Thyroid gland (tissue), 4 donors: ENCODE results near the gene JAG1. TPM values are rescaled to one million over a fixed set of nuclear protein-coding genes. Genes with fewer than 3 reads are reported as not detected.
A peak's percentile ranks its signal among the peaks of the same experiment; 100 is the strongest.

Experiments
- DNase-seq, 2 donors: peaks; one replicate each; pipeline ENCODE4 v3.0.0-alpha.2; 2019
- H3K27ac ChIP-seq, 3 donors: fragments of 200-600 bp; sonication (generic); 1 replicate in 2 of 3; 2 replicates in 1 of 3; pipeline ENCODE4 v1.5.1; 2016 to 2019; ENCODE audit warnings: mild to moderate bottlenecking in 1 of 3, moderate library complexity in 1 of 3
- H3K27me3 ChIP-seq: fragments of 200-600 bp; sonication (generic); one replicate; pipeline ENCODE4 v1.5.1; 2019
- H3K36me3 ChIP-seq, 2 donors: fragments of 200-600 bp; sonication (generic); one replicate each; pipeline ENCODE4 v1.5.1; 2016 to 2019
- H3K4me1 ChIP-seq, 2 donors: fragments of 200-600 bp; sonication (generic); one replicate each; pipeline ENCODE4 v1.5.1; 2017 to 2019
- H3K4me3 ChIP-seq, 3 donors: fragments of 200-600 bp; sonication (generic); replicated peaks in 1 of 3; 1 replicate in 2 of 3; 2 replicates in 1 of 3; pipeline ENCODE4 v1.5.1; 2016; ENCODE audit warnings: mild to moderate bottlenecking in 1 of 3
- H3K9me3 ChIP-seq: fragments of 200-600 bp; sonication (generic); one replicate; pipeline ENCODE4 v1.5.1; 2017
- POLR2A ChIP-seq, 2 donors: fragments of 450-650 bp; IDR thresholded peaks; one replicate each; pipeline ENCODE4 v1.6.1; 2017; ENCODE audit warnings: antibody characterized with exemption in 2 of 2, mild to moderate bottlenecking in 2 of 2, moderate library complexity in 1 of 2
- WGBS, 2 donors: methylation state at CpG; one replicate each; pipeline ENCODE4 v1.1.5; 2017; 5-methylcytosine and 5-hydroxymethylcytosine counted together
- intact Hi-C: fragments of 100-400 bp; cut with DNase I; formaldehyde crosslinking; loops from one replicate; pipeline ENCODE4 v1.15.1; 2023
- total RNA-seq, 4 donors: library from RNA; depleted of rRNA; stranded (reverse); fragments of >200 nt; gene quantifications; one replicate each; pipeline ENCODE4 v1.2.3, GENCODE V29; 2016
- TF ChIP-seq, protein P1 (sequence below), 6 experiments: fragments of 200-600 bp in 3 of 6; fragments of 450-650 bp in 3 of 6; sonication (generic) in 3 of 6; IDR thresholded peaks; one replicate each; pipeline ENCODE4 v1.5.1; 2016 to 2019; ENCODE audit warnings: antibody characterized with exemption in 6 of 6, mild to moderate bottlenecking in 2 of 6, inconsistent platforms in 1 of 6, moderate library complexity in 1 of 6

Gene JAG1
- total RNA-seq, 4 donors from 2014 or later, result 41.2 to 67.9 (median 46.2) TPM

DNA sequence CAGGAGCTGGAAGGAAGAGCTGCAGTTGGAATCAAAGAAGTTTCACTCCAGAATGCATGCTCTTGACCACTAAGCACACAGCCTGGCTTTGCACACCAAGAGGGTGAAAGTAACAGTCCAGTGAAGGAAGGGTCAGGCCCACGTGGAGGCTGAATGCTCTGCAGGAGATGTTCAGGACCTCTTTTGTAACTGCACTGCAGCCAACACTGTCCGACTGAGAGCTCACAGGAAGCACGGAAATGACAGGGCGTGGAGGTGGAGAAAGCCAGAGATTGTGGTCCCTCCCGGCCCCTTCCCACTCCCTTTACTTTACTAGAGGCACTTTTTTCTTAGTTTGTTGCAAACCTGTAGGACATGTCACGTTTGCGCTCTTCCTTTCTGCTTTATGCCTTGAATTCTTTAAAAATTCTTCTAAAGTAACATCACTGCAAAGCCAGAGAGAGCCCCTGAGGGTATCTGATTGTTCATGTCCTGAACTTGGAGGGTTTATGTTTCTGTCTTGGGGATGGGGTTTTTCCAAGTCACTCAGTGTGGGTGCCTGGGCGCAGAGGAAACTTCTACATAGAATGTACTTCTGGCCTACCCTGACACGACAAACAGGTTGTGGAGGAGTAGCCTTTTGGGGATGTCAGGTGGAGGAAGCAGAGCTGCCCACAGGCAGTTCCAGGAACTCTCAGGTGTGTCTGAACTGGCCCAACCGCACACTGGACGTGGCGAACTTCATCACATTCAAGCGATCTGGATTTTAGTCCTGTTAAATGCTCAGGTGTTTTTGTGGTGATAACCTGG, 40.9 kb downstream of the JAG1 start:
- WGBS, 2 donors, result 84 to 87% methylated on average over 13 of the region's 13 CpGs

DNA sequence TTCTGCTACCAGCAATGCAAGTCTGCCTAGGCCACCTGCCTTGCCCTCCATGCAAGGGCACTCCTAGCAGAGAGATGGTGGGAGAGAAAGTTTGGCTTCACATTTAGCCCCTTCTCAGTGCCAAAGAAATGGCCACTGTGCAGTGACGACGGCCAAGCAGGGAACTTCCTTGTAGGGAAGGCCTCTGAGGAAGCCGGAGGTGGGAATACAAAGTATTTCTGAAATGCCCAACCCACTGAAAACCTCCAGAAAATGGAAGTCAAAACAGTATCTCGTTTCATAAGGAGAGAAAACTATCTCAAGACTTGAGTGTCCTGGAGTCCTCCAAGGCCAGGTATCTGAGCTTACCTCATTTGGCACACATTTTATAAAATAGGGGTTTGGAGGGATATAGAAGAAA, 42.7 kb downstream of the JAG1 start:
- Histone ChIP-seq H3K4me1 (peaks cover 33 to 64% of the 10 kb centered on the region in 2 donors), H3K27me3 (no peaks in the 10 kb centered on the region), H3K9me3 (no peaks in the 10 kb centered on the region), H3K36me3 (no peaks in the 10 kb centered on the region), H3K4me3 (no peak overlapping the region), H3K27ac (no peak overlapping the region)
- TF ChIP-seq, protein P1, sequence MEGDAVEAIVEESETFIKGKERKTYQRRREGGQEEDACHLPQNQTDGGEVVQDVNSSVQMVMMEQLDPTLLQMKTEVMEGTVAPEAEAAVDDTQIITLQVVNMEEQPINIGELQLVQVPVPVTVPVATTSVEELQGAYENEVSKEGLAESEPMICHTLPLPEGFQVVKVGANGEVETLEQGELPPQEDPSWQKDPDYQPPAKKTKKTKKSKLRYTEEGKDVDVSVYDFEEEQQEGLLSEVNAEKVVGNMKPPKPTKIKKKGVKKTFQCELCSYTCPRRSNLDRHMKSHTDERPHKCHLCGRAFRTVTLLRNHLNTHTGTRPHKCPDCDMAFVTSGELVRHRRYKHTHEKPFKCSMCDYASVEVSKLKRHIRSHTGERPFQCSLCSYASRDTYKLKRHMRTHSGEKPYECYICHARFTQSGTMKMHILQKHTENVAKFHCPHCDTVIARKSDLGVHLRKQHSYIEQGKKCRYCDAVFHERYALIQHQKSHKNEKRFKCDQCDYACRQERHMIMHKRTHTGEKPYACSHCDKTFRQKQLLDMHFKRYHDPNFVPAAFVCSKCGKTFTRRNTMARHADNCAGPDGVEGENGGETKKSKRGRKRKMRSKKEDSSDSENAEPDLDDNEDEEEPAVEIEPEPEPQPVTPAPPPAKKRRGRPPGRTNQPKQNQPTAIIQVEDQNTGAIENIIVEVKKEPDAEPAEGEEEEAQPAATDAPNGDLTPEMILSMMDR (IDR thresholded peaks at IDR 0.05), result no peak
- no peak for TF ChIP-seq POLR2A (IDR thresholded peaks at IDR 0.05)
- no peak for DNase-seq
- 92 to 95% methylated on average over 4 of the region's 4 CpGs for WGBS, 2 donors
- intact Hi-C loops, result no loop called here

More for the DNA sequence above, 40.9 kb downstream of the JAG1 start:
- Histone ChIP-seq H3K27ac (no peak overlapping the region), H3K4me1 (peaks cover 45 to 72% of the 10 kb centered on the region in 2 donors), H3K27me3 (no peaks in the 10 kb centered on the region), H3K9me3 (no peaks in the 10 kb centered on the region), H3K4me3 (no peak overlapping the region), H3K36me3 (no peaks in the 10 kb centered on the region)
- TF ChIP-seq, protein P1 (IDR thresholded peaks at IDR 0.05), result no peak
- TF ChIP-seq POLR2A (IDR thresholded peaks at IDR 0.05), result no peak
- intact Hi-C loops, result no loop called here
- no peak for DNase-seq

DNA sequence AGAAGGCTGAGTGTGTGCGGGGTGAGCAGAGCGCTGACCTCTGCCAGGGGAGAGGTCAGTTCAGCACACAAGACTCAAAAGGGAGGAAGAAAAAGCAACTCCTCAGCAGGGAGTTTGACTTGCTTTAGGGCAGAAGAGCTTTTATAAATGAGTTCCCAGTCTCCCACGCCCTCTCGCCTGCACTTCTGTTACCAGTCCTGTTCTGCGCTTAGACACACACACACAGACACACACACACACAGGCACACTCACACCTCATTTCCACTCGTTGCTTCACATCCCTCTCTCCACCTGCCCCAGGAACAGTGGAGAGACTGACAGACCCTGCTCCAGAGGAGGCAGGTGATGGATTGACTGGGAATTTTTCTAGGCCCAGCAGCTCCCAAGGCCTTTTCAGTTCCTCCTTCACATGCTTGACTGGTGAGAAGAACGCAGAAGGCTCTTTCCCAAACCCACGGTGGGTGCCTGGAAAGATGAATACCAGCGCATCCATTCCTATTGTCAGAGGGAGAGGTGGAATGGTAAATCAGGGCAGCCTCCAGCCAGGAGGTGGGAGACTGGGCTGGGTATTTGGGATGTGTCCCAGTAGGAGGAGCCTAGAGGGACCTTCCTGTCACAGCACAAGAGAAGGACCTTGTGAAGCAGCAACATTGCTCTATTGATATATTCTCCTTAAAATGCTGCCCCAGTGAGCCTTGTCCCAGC, 43.7 kb downstream of the JAG1 start:
- no peak for TF ChIP-seq POLR2A (IDR thresholded peaks at IDR 0.05)
- TF ChIP-seq, protein P1 (IDR thresholded peaks at IDR 0.05), result no peak
- Histone ChIP-seq H3K27ac (peak overlapping the region in 1 of 3 donors; percentile 56), H3K27me3 (no peaks in the 10 kb centered on the region), H3K4me3 (no peak overlapping the region), H3K4me1 (peaks cover 22 to 61% of the 10 kb centered on the region in 2 donors), H3K36me3 (no peaks in the 10 kb centered on the region), H3K9me3 (no peaks in the 10 kb centered on the region)
- no peak for DNase-seq
- 80 to 87% methylated on average over 9 of the region's 9 CpGs for WGBS, 2 donors
- intact Hi-C loops, result no loop called here

DNA sequence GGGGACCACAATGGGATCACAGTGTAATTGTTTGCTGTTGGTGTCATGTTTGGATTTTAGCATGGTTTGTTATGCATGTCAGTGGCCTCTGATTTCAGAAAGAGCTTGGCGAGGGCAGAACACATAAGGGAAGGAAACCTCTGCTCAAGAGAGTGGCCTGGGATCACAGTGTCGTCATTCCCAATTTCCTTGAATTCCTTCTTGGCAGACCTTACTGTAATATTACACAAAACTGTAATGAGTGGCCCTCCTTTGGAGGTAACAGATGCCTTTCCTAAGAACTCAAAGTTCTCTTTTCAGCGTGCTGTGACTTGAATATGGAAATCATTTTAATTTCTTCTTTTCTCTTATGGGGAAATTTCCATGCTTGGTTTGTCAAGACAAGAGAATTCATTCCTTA, 46.9 kb downstream of the JAG1 start:
- TF ChIP-seq, protein P1 (IDR thresholded peaks at IDR 0.05), result no peak
- no peak for TF ChIP-seq POLR2A (IDR thresholded peaks at IDR 0.05)
- no peak overlapping the region for H3K4me3 ChIP-seq
- intact Hi-C loops, result no loop called here
- WGBS, 2 donors, result 77 to 80% methylated on average over 3 of the region's 3 CpGs
- no peak for DNase-seq
- peaks cover 19 to 40% of the 10 kb centered on the region in 2 donors for H3K4me1 ChIP-seq
- peak overlapping the region in 1 of 3 donors; percentile 36 for H3K27ac ChIP-seq
- no peaks in the 10 kb centered on the region for H3K27me3 ChIP-seq
- no peaks in the 10 kb centered on the region for H3K36me3 ChIP-seq
- no peaks in the 10 kb centered on the region for H3K9me3 ChIP-seq

DNA sequence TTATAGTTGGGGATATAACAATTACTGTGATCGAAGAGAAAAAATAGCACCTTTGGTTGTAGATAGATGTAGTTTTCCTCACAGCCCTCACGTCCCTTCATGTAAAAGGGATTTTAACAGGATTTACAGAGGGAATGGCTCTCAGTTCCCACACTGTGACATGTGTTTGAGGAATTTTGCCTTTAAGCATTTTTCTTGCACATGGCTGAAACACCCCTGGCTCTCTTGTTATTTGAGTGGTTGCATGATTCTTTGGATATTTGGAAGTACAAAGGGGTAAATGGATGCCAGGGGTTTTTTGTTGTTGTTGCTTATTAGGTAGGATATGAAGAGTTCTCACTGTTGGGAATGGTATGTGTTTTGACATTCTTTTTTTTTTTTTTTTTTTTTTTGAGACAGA, 48.2 kb downstream of the JAG1 start:
- Histone ChIP-seq H3K4me1 (peaks cover 26 to 50% of the 10 kb centered on the region in 2 donors), H3K9me3 (no peaks in the 10 kb centered on the region), H3K27ac (peak overlapping the region in 2 of 3 donors; percentile 45 to 67), H3K27me3 (no peaks in the 10 kb centered on the region), H3K36me3 (no peaks in the 10 kb centered on the region), H3K4me3 (no peak overlapping the region)
- no peak for TF ChIP-seq POLR2A (IDR thresholded peaks at IDR 0.05)
- TF ChIP-seq, protein P1 (IDR thresholded peaks at IDR 0.05), result no peak
- DNase-seq, result no peak
- 88 to 93% methylated on average over 2 of the region's 2 CpGs for WGBS, 2 donors
- intact Hi-C loops, result no loop called here
